Naive thymus-derived CD4-positive, alpha-beta T cell (primary cell): ENCODE measurements around the gene ZNF541. TPM values are rescaled to one million over a fixed set of nuclear protein-coding genes. Genes with fewer than 3 reads are reported as not detected.
A peak's percentile ranks its signal among the peaks of the same experiment; 100 is the strongest.

Source experiments
- ATAC-seq: fragments of 150-1000 bp; cut with Tn5 transposase; 2 replicates; pipeline ENCODE4 v1.10.0; 2021; ENCODE audit warnings: mild to moderate bottlenecking, moderate library complexity
- CTCF ChIA-PET: fragments of 350-600 bp; sonication (Branson Sonifier 250); formaldehyde crosslinking; loops from one replicate; lab custom pipeline; 2021; ENCODE audit warnings: antibody characterized with exemption; lab: Charles Lee
- POLR2A ChIA-PET: fragments of 350-600 bp; sonication (Branson Sonifier 250); formaldehyde crosslinking; loops from one replicate; lab custom pipeline; 2021; ENCODE audit warnings: antibody characterized with exemption, inconsistent platforms; lab: Charles Lee
- DNase-seq, 9 donors: peaks; one replicate each; pipeline versions ENCODE4 v3.0.0 to v3.0.0-alpha.2; 2020 to 2022; ENCODE audit warnings: mixed read lengths in 1 of 9
- H3K27ac ChIP-seq: one replicate; pipeline ENCODE4 v1.7.0; 2013; ENCODE audit warnings: mild to moderate bottlenecking, low read depth, low read length, moderate library complexity
- H3K27me3 ChIP-seq, 2 donors: one replicate each; pipeline ENCODE4 v1.7.0; 2013; ENCODE audit warnings: low read length in 2 of 2, mild to moderate bottlenecking in 2 of 2, moderate library complexity in 2 of 2; ENCODE audit not compliant: control insufficient read depth in 2 of 2, insufficient read depth in 2 of 2
- H3K36me3 ChIP-seq, 3 experiments: 1 replicate in 2 of 3; 2 replicates in 1 of 3; pipeline ENCODE4 v1.7.0; 2013; ENCODE audit warnings: low read length in 3 of 3, mild to moderate bottlenecking in 3 of 3, moderate library complexity in 1 of 3; ENCODE audit not compliant: insufficient read depth in 3 of 3, control insufficient read depth in 2 of 3
- H3K4me1 ChIP-seq, 2 donors: one replicate each; pipeline ENCODE4 v1.7.0; 2013; ENCODE audit warnings: low read length in 2 of 2, mild to moderate bottlenecking in 2 of 2, moderate library complexity in 1 of 2; ENCODE audit not compliant: control insufficient read depth in 2 of 2, insufficient read depth in 2 of 2
- H3K4me3 ChIP-seq: 2 replicates; pipeline ENCODE4 v1.7.0; 2013; ENCODE audit warnings: mild to moderate bottlenecking, low read length
- H3K9me3 ChIP-seq, 3 experiments: 1 replicate in 2 of 3; 2 replicates in 1 of 3; pipeline ENCODE4 v1.7.0; 2013; ENCODE audit warnings: low read length in 3 of 3; ENCODE audit not compliant: control insufficient read depth in 2 of 3
- H3K27ac Mint-ChIP-seq, 9 donors: one replicate each; pipeline ENCODE4 v1.8.0; 2020 to 2022; ENCODE audit warnings: mixed read lengths in 9 of 9, mild to moderate bottlenecking in 8 of 9, moderate library complexity in 5 of 9, inconsistent platforms in 2 of 9
- H3K27me3 Mint-ChIP-seq, 5 donors: one replicate each; pipeline ENCODE4 v1.8.0; 2021 to 2022; ENCODE audit warnings: mixed read lengths in 5 of 5, mild to moderate bottlenecking in 1 of 5
- H3K36me3 Mint-ChIP-seq, 5 donors: one replicate each; pipeline ENCODE4 v1.8.0; 2020 to 2022; ENCODE audit warnings: mixed read lengths in 5 of 5, mild to moderate bottlenecking in 3 of 5, inconsistent platforms in 1 of 5
- H3K4me1 Mint-ChIP-seq, 7 donors: one replicate each; pipeline ENCODE4 v1.8.0; 2020 to 2022; ENCODE audit warnings: mixed read lengths in 7 of 7, mild to moderate bottlenecking in 3 of 7, inconsistent platforms in 1 of 7
- H3K4me3 Mint-ChIP-seq, 10 donors: one replicate each; pipeline ENCODE4 v1.8.0; 2020 to 2022; ENCODE audit warnings: mild to moderate bottlenecking in 10 of 10, mixed read lengths in 10 of 10, moderate library complexity in 6 of 10, inconsistent platforms in 2 of 10
- H3K9me3 Mint-ChIP-seq, 11 donors: one replicate each; pipeline ENCODE4 v1.8.0; 2020 to 2022; ENCODE audit warnings: mixed read lengths in 11 of 11, mild to moderate bottlenecking in 4 of 11, inconsistent platforms in 1 of 11, moderate library complexity in 1 of 11
- intact Hi-C, 2 donors: fragments of 100-400 bp; cut with micrococcal nuclease; formaldehyde crosslinking; loops; one replicate each; pipeline ENCODE4 v1.15.1; 2023
- polyA plus RNA-seq, 2 donors: library from polyadenylated mRNA; unstranded; fragments of 300-500 nt; fragmentation: Illumina TruSeq; gene quantifications; one replicate each; pipeline ENCODE4 v1.2.3, GENCODE V29; 2021
- total RNA-seq, 6 experiments: library from RNA in 5 of 6; stranded (reverse) in 5 of 6; gene quantifications; 1 replicate in 5 of 6; 2 replicates in 1 of 6; pipeline ENCODE4 v1.2.3 and lab custom pipeline; 2021 to 2026

Gene ZNF541
- total and polyA plus RNA-seq, 7 experiments from 2014 or later = 0.36 to 1.5 (median 0.93) TPM; not detected in 1

DNA sequence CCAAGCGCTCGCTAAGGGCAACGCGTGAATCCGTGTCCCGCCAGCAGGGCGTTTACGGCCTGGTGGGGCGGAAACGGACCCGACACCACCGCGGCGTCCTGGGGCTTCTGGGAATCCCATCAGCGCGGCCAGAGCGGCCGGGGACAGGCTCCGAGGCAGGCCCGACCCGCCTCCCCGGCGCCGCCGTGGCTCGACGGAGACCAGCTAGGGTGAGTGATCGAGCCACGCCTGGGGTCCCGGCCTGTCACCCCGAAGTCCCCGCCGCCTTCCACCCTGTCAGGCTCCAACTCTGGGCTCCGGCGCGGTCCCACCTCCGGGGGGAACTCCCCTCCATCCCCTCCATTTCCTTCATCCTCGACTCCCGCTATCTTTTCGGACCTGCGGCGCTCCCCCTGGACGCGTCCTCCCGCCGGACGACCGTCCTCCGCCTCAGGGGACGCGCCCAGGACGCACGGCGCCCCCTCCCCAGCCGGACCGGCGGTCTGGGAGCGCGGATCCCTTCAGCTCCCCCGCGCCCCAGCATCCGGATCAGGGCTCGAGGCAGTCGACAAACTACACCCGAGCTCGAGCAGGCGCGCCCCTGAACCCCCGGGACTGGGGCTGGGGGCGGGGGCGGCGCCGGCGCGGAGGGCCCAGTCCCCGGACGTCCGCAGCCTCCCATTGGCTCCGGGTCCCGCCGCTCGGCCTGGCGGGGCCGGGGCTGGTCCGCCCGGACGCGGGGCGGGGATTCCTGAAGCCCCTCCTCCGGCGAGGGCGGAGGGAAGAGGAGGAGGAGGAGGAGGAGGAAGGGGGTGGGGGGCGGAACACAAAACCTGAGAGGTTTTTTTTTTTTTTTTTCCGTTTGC is 35.3 kb upstream of the ZNF541 start:
- peak overlapping the region; percentile 96 for H3K27ac ChIP-seq
- DNase-seq = peak; percentile 91 to 99 (median 96)
- no peaks in the 10 kb centered on the region for H3K27me3 ChIP-seq
- Mint-ChIP-seq H3K9me3 (no peaks in the 10 kb centered on the region), H3K4me1 (peaks cover 12 to 36% (median 28%) of the 10 kb centered on the region in 7 donors), H3K27ac (peak overlapping the region; percentile 61 to 92 (median 88)), H3K4me3 (peak overlapping the region; percentile 70 to 95 (median 86)), H3K36me3 (peaks cover 0 to 10% (median 0%) of the 10 kb centered on the region in 5 donors), H3K27me3 (peaks cover 0 to 2% (median 0%) of the 10 kb centered on the region in 5 donors)
- no peaks in the 10 kb centered on the region for H3K9me3 ChIP-seq
- peak overlapping the region; percentile 79 for H3K4me3 ChIP-seq
- peak; percentile 96 for ATAC-seq
- peaks cover 16 to 22% of the 10 kb centered on the region in 2 donors for H3K4me1 ChIP-seq
- intact Hi-C loops = loop anchor here (1.0 to 10.0 kb wide), 11 partner anchors 8 to 1029 kb away; partner anchors contain the start of genes NAPA (in 2 of the 2), ZNF541 (in 2 of the 2), DBP (in 1 of the 2) and DHX34 (in 1 of the 2)
- peaks cover 0 to 16% (median 0%) of the 10 kb centered on the region in 3 experiments for H3K36me3 ChIP-seq
- CTCF ChIA-PET = interaction anchor here (0.6 to 1.1 kb wide), 7 partner anchors 28 to 212 kb away, joined by 3 to 5 read pairs (median 3); partner anchors contain the start of gene KPTN
- POLR2A ChIA-PET = interaction anchor here (0.6 to 2.6 kb wide), 15 partner anchors 8 to 165 kb away, joined by 3 to 18 read pairs (median 4); partner anchors contain the start of genes KPTN and NAPA

- peak overlapping the region; percentile 79 for H3K4me3 ChIP-seq
- peaks cover 0 to 10% (median 0%) of the 10 kb centered on the region in 5 donors for H3K36me3 Mint-ChIP-seq
Observed at GRCh38 chr19:47607564-47608073, 34.7 kb upstream of the ZNF541 start.

DNA sequence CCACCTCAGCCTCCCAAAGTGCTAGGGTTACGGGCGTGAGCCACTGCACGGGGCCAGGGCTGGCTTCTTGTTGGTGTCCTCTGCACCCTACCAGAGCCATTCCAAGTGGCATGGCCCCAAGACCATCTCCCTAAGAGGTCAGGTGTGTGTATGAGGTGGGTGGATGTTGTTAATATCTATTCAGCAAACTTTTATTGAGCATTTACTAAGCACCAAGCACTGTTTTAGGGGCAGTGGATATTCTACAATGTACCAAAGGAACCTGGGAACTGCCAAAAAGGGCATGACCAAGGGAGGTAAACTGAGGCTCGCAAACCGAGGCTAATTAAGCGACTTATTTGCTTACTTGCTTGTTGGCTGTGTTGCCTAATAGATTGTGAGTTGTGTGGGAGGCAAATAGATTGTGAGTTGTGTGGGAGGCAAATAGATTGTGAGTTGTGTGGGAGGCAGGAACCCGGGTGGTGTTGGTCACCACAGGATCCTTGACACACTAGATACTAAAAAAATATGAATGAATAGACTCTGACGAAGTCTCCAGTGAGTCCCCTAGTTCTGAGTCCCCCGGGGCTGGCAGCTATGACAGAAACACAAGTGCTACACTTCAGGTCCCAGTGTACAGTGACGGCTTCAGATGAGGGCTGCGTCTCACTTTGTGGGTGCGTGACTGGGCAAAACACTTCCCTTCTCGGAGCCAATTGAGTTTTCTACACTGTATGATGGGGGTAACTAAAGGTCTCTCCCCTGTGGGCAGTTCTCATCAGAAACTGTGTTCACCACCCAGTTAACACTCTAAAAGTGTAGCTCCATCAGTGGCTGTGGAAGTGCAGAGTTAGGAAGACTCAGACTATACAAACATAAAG is 31.0 kb upstream of the ZNF541 start:
- no peaks in the 10 kb centered on the region for H3K9me3 ChIP-seq
- Mint-ChIP-seq H3K4me3 (peak overlapping the region in 4 of 10 donors; percentile 1 to 56 (median 22)), H3K27me3 (peaks cover 0 to 2% (median 0%) of the 10 kb centered on the region in 5 donors), H3K9me3 (peaks cover 0 to 1% (median 0%) of the 10 kb centered on the region in 11 donors), H3K36me3 (peaks cover 0 to 6% (median 0%) of the 10 kb centered on the region in 5 donors), H3K27ac (peak overlapping the region in 2 of 9 donors; percentile 26 to 48), H3K4me1 (peaks cover 6 to 39% (median 17%) of the 10 kb centered on the region in 7 donors)
- ChIA-PET CTCF (no interaction called here), POLR2A (interaction anchor here (0.6 to 0.7 kb wide), 2 partner anchors 106 to 113 kb away, joined by 3 to 4 read pairs; no protein-coding TSS in a partner anchor)
- H3K27ac ChIP-seq = no peak overlapping the region
- H3K36me3 ChIP-seq = peaks cover 0 to 4% (median 0%) of the 10 kb centered on the region in 3 experiments
- no peak for ATAC-seq
- H3K27me3 ChIP-seq = no peaks in the 10 kb centered on the region
- H3K4me1 ChIP-seq = peaks cover 5 to 11% of the 10 kb centered on the region in 2 donors
- intact Hi-C loops = loop anchor here in 1 of 2 donors (10.0 kb wide), 1 partner anchor 721 kb away; the partner anchor contains the start of gene EMP3
- H3K4me3 ChIP-seq = no peak overlapping the region
- DNase-seq = no peak

More at GRCh38 chr19:47607564-47608073, 34.7 kb upstream of the ZNF541 start:
- Histone ChIP-seq H3K27ac (peak overlapping the region; percentile 96), H3K36me3 (peaks cover 0 to 16% (median 0%) of the 10 kb centered on the region in 3 experiments), H3K9me3 (no peaks in the 10 kb centered on the region), H3K27me3 (no peaks in the 10 kb centered on the region), H3K4me1 (peaks cover 16 to 22% of the 10 kb centered on the region in 2 donors)
- ChIA-PET CTCF (interaction anchor here (0.6 to 0.7 kb wide), 4 partner anchors 49 to 212 kb away, joined by 3 read pairs; no protein-coding TSS in a partner anchor), POLR2A (interaction anchor here (0.6 to 2.6 kb wide), 10 partner anchors 7 to 164 kb away, joined by 3 to 18 read pairs (median 5); partner anchors contain the start of genes KPTN and NAPA)
- DNase-seq (peak in 1 of 9 donors; percentile 3), ATAC-seq (no peak)
- intact Hi-C loops = loop anchor here (1.0 to 10.0 kb wide), 11 partner anchors 7 to 1030 kb away; partner anchors contain the start of genes NAPA (in 2 of the 2), ZNF541 (in 2 of the 2), DBP (in 1 of the 2) and DHX34 (in 1 of the 2)
- no peaks in the 10 kb centered on the region for H3K9me3 Mint-ChIP-seq
- H3K27me3 Mint-ChIP-seq = peaks cover 0 to 2% (median 0%) of the 10 kb centered on the region in 5 donors
- peak overlapping the region; percentile 12 to 90 (median 74) for H3K27ac Mint-ChIP-seq
- H3K4me3 Mint-ChIP-seq = peak overlapping the region; percentile 70 to 89 (median 84)
- H3K4me1 Mint-ChIP-seq = peaks cover 12 to 34% (median 23%) of the 10 kb centered on the region in 7 donors

- Histone ChIP-seq H3K9me3 (no peaks in the 10 kb centered on the region), H3K36me3 (no peaks in the 10 kb centered on the region), H3K4me3 (peak overlapping the region; percentile 93), H3K27me3 (no peaks in the 10 kb centered on the region), H3K27ac (no peak overlapping the region), H3K4me1 (peaks cover 0 to 7% of the 10 kb centered on the region in 2 donors)
- peaks cover 6 to 39% (median 17%) of the 10 kb centered on the region in 7 donors for H3K4me1 Mint-ChIP-seq
- ATAC-seq = no peak
- ChIA-PET CTCF (interaction anchor here (0.6 to 2.4 kb wide), 4 partner anchors 9 to 117 kb away, joined by 3 to 8 read pairs (median 4); partner anchors contain the start of gene KPTN), POLR2A (interaction anchor here (0.7 to 3.8 kb wide), 14 partner anchors 7 to 164 kb away, joined by 3 to 48 read pairs (median 3); partner anchors contain the start of genes BICRA, NAPA and ZNF541)
- H3K36me3 Mint-ChIP-seq = no peaks in the 10 kb centered on the region
- peak overlapping the region; percentile 68 to 94 (median 88) for H3K27ac Mint-ChIP-seq
- peaks cover 0 to 1% (median 0%) of the 10 kb centered on the region in 11 donors for H3K9me3 Mint-ChIP-seq
- H3K27me3 Mint-ChIP-seq = peaks cover 0 to 2% (median 0%) of the 10 kb centered on the region in 5 donors
- intact Hi-C loops = loop anchor here in 1 of 2 donors (10.0 kb wide), 1 partner anchor 723 kb away; the partner anchor contains the start of gene EMP3
- peak overlapping the region; percentile 79 to 91 (median 84) for H3K4me3 Mint-ChIP-seq
- DNase-seq = no peak
Observed at GRCh38 chr19:47601180-47601904, 28.4 kb upstream of the ZNF541 start.
